Astrocyte (in vitro differentiated cells and primary cell): ENCODE data around the gene CDH23. TPM values are rescaled to one million over a fixed set of nuclear protein-coding genes. Genes with fewer than 3 reads are reported as not detected.

Experiments
- DNase-seq: peaks from one replicate; pipeline ENCODE4 v3.0.0-alpha.2; 2010; ENCODE audit warnings: low read depth
- FAIRE-seq: peaks from 2 replicates; lab custom pipeline; 2011; peaks lifted over from hg19 to GRCh38; lab: Jason Lieb, UNC
- H2AFZ ChIP-seq: 2 replicates; pipeline ENCODE4 v1.6.0; 2012; ENCODE audit warnings: low read depth, low read length, inconsistent platforms
- H3K27ac ChIP-seq: 2 replicates; pipeline ENCODE4 v1.5.1; 2011; ENCODE audit warnings: low read depth, low read length, inconsistent platforms
- H3K27me3 ChIP-seq: 2 replicates; pipeline ENCODE4 v1.6.0; 2011; ENCODE audit warnings: low read length, inconsistent platforms; ENCODE audit not compliant: insufficient read depth
- H3K36me3 ChIP-seq: 2 replicates; pipeline ENCODE4 v1.5.1; 2011; ENCODE audit warnings: low read length, inconsistent platforms; ENCODE audit not compliant: insufficient read depth
- H3K4me1 ChIP-seq: 2 replicates; pipeline ENCODE4 v1.5.1; 2011; ENCODE audit warnings: low read length, inconsistent platforms; ENCODE audit not compliant: insufficient read depth
- H3K4me2 ChIP-seq: 2 replicates; pipeline ENCODE4 v1.6.0; 2012; ENCODE audit warnings: low read length, inconsistent platforms
- H3K4me3 ChIP-seq: 2 replicates; pipeline ENCODE4 v1.5.1; 2011; ENCODE audit warnings: low read depth, mild to moderate bottlenecking, low read length, inconsistent platforms; ENCODE audit not compliant: insufficient read depth
- H3K79me2 ChIP-seq: 2 replicates; pipeline ENCODE4 v1.6.0; 2012; ENCODE audit warnings: mild to moderate bottlenecking, low read length, inconsistent platforms; ENCODE audit not compliant: insufficient read depth
- H3K9ac ChIP-seq: 2 replicates; pipeline ENCODE4 v1.6.0; 2012; ENCODE audit warnings: mild to moderate bottlenecking, low read length, inconsistent platforms
- H3K9me3 ChIP-seq: 2 replicates; pipeline ENCODE4 v1.5.1; 2012; ENCODE audit warnings: low read depth, mild to moderate bottlenecking, low read length, inconsistent platforms; ENCODE audit not compliant: insufficient read depth
- H4K20me1 ChIP-seq: 2 replicates; pipeline ENCODE4 v1.6.0; 2012; ENCODE audit warnings: low read length, inconsistent platforms; ENCODE audit not compliant: insufficient read depth
- H3K27ac Mint-ChIP-seq: one replicate; pipeline ENCODE4 v1.8.0; 2021; ENCODE audit warnings: mild to moderate bottlenecking, mixed read lengths; ENCODE audit not compliant: unreplicated experiment
- H3K27me3 Mint-ChIP-seq: one replicate; pipeline ENCODE4 v1.8.0; 2021; ENCODE audit warnings: low read depth, mixed read lengths; ENCODE audit not compliant: unreplicated experiment
- H3K36me3 Mint-ChIP-seq: one replicate; pipeline ENCODE4 v1.8.0; 2021; ENCODE audit warnings: low read depth, mixed read lengths; ENCODE audit not compliant: unreplicated experiment
- H3K4me1 Mint-ChIP-seq: one replicate; pipeline ENCODE4 v1.8.0; 2021; ENCODE audit warnings: low read depth, mixed read lengths; ENCODE audit not compliant: unreplicated experiment
- H3K4me3 Mint-ChIP-seq: one replicate; pipeline ENCODE4 v1.8.0; 2021; ENCODE audit warnings: mild to moderate bottlenecking, moderate library complexity, mixed read lengths; ENCODE audit not compliant: unreplicated experiment
- H3K9me3 Mint-ChIP-seq: one replicate; pipeline ENCODE4 v1.8.0; 2021; ENCODE audit warnings: mild to moderate bottlenecking, mixed read lengths; ENCODE audit not compliant: unreplicated experiment
- CTCF ChIP-seq: IDR thresholded peaks from 2 replicates; pipeline ENCODE4 v1.5.1; 2011; ENCODE audit warnings: low read depth, mild to moderate bottlenecking, inconsistent platforms, low read length, moderate library complexity; ENCODE audit not compliant: insufficient read depth
- EZH2 ChIP-seq: IDR thresholded peaks from 2 replicates; pipeline ENCODE4 v1.6.1; 2012; ENCODE audit warnings: mild to moderate bottlenecking, low read length, inconsistent platforms; ENCODE audit not compliant: insufficient read depth
- total RNA-seq: library from RNA; stranded (reverse); gene quantifications from 2 replicates; pipeline ENCODE4 v1.2.1, GENCODE V29; 2021

CDH23 gene
- total RNA-seq, 1 donor from 2014 or later: not detected

- H3K36me3 Mint-ChIP-seq: no peaks in the 10 kb centered on the region
These were observed 370.1 kb downstream of the CDH23 start for GRCh38 chr10:71766717-71767419.

GRCh38 chr10:71767420-71768035 is 370.8 kb downstream of the CDH23 start:
- peaks cover 40% of the 10 kb centered on the region for H3K4me1 ChIP-seq

More at GRCh38 chr10:71766717-71767419, 370.1 kb downstream of the CDH23 start:
- Mint-ChIP-seq H3K9me3 (no peaks in the 10 kb centered on the region), H3K4me3 (no peak overlapping the region), H3K4me1 (peaks cover 25% of the 10 kb centered on the region), H3K27me3 (peaks cover 24% of the 10 kb centered on the region), H3K27ac (peak overlapping the region; percentile 89)
- peak; percentile 98 for FAIRE-seq
- peak overlapping the region; percentile 53 for H3K9ac ChIP-seq
- H2AFZ ChIP-seq: no peak overlapping the region
- TF ChIP-seq EZH2 (no peak), CTCF (no peak)
- no peak overlapping the region for H3K4me3 ChIP-seq
- peak overlapping the region; percentile 73 for H3K27ac ChIP-seq
- peak overlapping the region; percentile 75 for H3K4me2 ChIP-seq
- no peaks in the 10 kb centered on the region for H3K36me3 ChIP-seq
- DNase-seq: peak; percentile 97
- H3K9me3 ChIP-seq: no peaks in the 10 kb centered on the region
- no peaks in the 10 kb centered on the region for H3K27me3 ChIP-seq
- H4K20me1 ChIP-seq: no peaks in the 10 kb centered on the region
- no peaks in the 10 kb centered on the region for H3K79me2 ChIP-seq
- peaks cover 33% of the 10 kb centered on the region for H3K4me1 ChIP-seq

More at GRCh38 chr10:71767420-71768035, 370.8 kb downstream of the CDH23 start:
- no peaks in the 10 kb centered on the region for H3K27me3 ChIP-seq
- no peaks in the 10 kb centered on the region for H3K9me3 ChIP-seq
- Mint-ChIP-seq H3K36me3 (no peaks in the 10 kb centered on the region), H3K4me3 (no peak overlapping the region), H3K9me3 (no peaks in the 10 kb centered on the region), H3K27me3 (peaks cover 25% of the 10 kb centered on the region), H3K27ac (peak overlapping the region; percentile 89), H3K4me1 (peaks cover 25% of the 10 kb centered on the region)
- TF ChIP-seq EZH2 (no peak), CTCF (no peak)
- DNase-seq: no peak
- no peak for FAIRE-seq
- peak overlapping the region; percentile 53 for H3K9ac ChIP-seq
- H3K4me2 ChIP-seq: peak overlapping the region; percentile 75
- H3K36me3 ChIP-seq: no peaks in the 10 kb centered on the region
- no peak overlapping the region for H3K4me3 ChIP-seq
- H3K27ac ChIP-seq: peak overlapping the region; percentile 73
- peak overlapping the region; percentile 59 for H2AFZ ChIP-seq
- H3K79me2 ChIP-seq: no peaks in the 10 kb centered on the region
- no peaks in the 10 kb centered on the region for H4K20me1 ChIP-seq
